ENCODE data around the gene TMC6.
"Not testable (repeated sequence)": the region's sequence is repeated elsewhere in the genome, so short reads cannot be mapped to it uniquely, and the experiment has no call there.

The TMC6 gene

DNA sequence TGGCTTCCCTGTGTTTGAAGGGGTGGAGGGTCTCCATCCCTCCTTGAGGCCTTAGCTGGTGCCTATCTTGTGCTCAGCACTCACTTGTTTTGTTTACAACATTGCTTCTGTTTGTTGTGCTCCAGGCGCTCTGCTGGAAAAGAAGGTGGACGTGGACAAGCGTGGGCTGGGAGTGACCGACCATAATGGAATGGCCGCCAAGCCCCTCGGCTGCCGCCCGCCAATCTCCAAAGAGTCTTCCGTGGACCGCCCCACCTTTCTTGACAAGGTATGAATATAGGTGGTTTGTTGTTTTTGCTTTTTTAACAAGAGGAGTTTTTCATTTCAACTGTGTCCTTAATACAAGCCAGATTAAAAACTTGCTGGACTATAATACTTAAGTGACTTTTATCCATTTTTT lies 53.5 kb downstream of the TMC6 start:
- DNase-seq (ENCODE audit: low spot score), result no peak

DNA sequence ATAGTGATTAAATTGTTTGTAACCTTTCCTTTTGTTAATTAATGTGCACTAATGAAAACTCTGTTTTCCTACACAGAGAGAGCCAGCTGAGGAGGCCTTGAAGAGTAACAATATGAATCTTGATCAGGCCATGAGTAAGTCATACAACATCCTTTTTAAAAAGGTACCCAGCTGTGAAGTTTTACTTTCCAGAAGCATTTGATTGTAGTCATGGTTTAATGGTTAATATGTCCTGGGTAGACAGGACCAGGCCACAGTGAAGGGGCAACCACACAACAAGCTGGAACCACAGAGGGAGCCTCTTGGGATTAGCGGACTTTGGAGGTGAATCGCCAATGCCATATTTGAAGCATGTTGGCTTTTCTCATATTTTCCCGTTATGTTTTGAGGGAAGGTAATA lies 55.6 kb downstream of the TMC6 start:
- no peak for DNase-seq (ENCODE audit: low spot score)

DNA sequence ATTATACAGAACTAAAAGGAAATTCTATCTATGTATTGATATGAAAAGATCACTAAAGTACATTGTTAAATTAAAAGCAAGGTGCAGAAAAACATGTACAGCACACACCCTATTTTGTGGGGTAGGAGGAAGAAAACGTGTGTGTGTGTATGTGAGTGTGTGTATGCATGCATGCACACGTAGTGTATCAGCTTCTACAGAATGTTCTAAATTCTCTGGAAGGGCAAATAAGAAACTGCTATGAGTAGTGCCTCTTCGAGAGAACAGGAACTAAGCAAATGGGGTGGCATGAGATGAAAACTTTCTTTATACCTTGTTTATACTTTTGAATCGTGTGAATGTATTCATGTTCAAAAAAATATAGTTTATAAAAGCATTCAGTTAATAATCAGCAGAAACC lies 58.9 kb downstream of the TMC6 start:
- no peak for DNase-seq (ENCODE audit: low spot score)

DNA sequence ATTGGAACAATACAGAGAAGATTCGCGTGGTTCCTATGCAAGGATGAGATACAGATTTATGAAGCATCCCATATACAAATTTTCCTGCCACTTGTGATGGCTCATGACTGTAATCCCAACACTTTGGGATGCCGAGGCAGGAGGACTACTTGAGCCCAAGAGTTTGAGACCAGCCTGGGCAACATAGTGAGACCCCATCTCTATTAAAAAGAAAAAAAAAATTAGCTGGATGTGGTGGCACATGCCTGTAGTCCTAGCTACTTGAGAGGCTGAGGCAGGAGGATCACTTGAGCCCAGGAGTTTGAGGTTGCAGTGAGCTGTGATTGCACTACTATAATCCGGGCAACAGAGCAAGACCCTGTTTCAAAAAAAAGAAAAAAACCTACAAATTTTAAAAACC lies 61.6 kb downstream of the TMC6 start:
- DNase-seq (ENCODE audit: low spot score), result not testable (repeated sequence)

DNA sequence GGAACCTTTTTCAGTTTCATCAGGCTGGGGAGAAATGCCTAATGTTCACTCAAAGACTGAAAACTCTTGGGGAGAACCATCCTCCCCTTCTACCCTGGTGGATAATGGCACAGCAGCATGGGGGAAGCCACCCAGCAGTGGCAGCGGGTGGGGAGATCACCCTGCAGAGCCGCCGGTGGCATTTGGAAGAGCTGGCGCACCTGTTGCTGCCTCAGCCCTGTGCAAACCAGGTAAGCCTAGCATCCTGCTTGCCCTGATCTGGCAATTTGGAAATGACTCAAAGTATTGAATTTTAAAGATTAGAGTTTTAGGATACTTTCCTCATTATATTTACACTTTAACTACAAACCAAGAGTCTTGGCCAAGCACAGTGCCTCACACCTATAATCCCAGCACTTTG lies 63.8 kb downstream of the TMC6 start:
- no peak for DNase-seq (ENCODE audit: low spot score)

DNA sequence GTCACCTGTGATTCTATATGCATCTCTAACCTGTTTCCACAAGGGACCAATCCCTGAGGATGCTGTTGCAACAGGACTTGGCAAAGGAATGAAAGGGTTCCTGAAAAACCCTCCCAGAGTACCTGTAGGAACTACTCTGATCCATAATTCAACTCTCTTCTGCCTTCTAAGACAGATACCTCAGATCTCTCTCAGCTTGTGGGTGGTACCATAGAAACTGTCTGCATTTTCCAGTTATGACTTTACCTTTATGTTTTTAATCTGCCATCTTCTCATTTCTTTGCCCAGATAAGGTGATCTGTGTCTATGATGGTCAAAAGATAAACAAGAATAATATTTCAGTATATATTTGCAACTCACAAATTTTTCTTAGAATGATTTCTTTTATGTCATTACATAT lies 65.1 kb downstream of the TMC6 start:
- DNase-seq (ENCODE audit: low spot score), result no peak

DNA sequence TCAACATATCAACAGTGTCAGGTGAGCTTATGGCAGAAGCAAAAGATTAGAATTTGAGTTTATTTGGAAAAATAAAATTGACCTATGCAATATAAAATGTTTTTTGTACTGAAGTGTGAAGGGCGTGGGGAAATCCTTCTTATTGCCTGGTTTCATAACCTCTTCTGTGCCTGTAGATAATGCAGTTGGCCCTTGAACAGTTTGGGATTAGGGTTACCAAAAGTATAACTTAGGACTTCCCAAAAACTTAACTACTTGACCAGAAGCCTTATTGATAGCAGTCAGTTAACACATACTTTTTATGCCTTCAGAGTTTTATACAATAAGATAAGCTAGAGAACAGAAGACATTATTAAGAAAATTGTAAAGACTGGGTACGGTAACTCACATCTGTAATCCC lies 66.0 kb downstream of the TMC6 start:
- no peak for DNase-seq (ENCODE audit: low spot score)
